ENCODE measurements around the gene LASP1.

LASP1 gene

DNA sequence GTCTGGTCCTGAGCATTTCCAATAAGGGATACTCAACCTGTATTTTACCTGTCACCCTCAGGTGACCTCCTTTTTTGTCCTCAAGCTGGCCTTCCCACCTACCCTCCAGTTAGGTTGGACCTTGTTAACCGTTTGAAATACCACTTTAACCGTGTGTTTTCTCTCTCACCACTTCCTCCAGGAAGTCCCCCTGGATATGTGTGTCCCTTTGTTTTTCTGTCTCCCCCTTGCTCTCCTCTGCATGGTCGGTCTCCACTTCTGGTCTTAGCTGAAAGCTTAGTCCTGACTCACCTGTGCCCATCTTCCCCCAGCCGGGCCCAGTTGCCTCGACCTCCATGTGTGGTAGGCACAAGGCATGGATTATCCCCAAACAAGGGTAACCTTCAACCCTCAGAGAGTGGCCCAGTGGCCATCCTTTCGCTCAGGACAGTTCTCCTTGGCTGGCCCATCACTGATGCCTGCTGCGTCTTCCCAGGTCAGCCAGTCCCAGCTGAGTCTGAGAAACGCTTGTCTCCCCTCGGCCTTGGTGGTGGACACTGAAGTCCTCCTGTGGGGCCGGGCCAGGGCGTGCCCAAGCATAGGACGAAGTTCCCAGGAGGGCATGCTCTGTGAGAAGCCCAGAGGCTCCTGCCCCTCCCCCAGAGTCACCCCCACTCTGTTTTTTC, 20.0 kb downstream of the LASP1 start:
- no peak for DNase-seq

DNA sequence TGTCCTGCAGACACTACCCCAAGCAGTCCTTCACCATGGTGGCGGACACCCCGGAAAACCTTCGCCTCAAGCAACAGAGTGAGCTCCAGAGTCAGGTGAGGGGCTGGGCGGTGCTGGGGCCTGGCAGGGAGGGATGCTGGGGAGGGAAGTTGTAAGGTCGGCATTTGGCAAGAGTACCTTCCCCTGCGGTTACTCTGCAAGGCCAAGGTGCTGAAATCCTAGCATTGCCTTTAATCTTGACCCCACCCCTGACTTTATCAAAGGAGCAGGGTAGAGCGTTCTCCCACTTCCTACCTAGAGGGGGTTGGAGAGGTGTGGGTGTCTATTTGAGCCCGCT, 20.5 kb downstream of the LASP1 start:
- peak; percentile 47 for DNase-seq

DNA sequence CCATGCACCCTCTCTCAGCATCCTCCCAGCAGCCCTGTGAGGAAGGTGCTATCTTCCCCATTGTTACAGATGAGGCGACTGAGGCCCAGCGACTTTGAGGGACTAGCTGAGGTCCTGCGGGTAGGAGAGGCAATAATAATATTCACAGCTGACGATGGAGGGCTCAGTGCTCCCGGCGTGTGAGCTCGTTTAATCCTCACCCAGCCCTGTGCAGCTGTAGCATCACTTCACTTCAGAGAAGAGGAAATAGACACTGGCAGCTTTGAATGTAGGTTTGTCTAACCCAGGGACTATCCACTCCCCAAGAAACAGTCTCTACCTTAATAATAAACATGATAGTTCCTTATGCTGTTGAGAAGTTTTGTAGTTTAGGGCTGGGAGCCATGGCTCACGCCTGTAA, 21.6 kb downstream of the LASP1 start:
- DNase-seq, result no peak

DNA sequence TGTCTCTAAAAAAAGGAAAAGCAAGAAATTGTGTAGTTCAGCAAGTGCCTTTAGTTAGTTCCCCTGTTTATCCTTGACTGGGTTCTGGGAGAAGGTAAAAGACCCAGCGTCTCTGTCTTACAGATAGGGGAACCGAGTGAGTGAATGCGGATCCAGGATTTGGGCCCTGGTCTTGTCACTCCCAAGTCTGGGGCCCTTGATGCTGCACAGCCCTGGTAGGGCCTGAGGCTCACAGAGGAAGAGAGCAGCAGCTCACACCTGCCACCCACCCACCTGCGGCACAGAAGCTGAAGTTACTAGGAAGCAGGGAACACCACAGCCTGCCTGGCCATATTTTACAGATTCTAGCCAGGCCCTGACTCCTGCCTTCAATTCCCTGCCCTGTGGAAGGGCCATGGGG, 22.2 kb downstream of the LASP1 start:
- DNase-seq, result no peak

DNA sequence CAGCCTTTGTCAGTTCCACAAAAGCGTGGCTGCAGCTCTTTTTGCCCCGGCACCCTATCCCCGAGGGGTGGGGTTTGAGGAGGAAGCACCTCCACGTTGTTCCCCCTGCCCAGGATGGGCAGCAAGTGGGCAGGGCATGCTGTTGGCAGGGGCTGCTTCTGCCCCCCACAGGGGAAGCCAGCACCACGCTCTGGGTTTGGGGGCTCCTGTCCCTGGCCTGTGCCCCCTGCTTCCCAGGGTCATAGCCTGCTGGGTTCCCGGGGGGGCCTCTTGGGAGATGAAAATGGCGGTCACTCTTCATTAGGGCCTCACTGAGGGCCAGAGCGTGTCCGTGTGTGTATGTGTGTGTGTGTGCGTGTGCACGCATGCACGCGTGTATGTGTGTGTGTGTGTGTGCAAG, 22.8 kb downstream of the LASP1 start:
- DNase-seq, result no peak

DNA sequence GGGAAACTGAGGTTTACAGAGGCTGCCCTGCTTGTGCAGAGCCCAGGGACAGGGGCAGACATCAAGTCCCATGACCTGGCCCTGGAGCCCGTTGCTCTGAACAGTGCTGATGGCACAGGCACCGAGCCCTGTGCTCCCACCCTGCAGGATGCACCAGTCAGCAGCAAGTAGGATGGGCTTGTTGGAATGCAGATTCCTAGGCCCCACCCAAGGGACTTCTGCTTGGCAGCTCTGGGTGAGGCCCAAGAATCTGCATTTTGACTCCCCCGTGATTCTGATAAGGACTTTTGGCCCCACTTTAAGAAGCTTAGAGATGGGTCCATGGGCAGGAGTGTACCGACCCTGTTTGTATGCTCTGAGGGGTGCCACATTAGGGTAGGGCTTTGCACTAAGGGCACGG, 23.3 kb downstream of the LASP1 start:
- no peak for DNase-seq

DNA sequence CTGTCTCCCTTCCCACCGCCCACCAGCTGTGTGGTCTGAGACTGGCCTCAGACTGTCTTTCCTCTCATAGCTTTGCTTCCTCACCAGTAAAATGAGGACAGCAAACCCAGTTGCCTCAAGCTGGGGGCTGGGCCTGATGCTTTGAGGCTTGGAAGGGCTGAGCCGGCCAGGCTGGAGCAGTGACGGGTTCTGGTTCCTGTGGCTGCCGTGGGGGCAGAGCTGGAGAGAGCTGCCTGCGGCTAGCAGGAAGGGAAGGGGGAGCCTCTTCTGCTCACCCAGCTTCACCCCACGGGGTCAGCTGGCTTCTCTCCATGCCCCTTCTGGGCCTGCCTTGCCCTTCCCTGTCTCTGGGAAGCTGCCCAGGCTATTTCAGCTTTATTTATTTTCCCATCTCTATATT, 23.7 kb downstream of the LASP1 start:
- no peak for DNase-seq

DNA sequence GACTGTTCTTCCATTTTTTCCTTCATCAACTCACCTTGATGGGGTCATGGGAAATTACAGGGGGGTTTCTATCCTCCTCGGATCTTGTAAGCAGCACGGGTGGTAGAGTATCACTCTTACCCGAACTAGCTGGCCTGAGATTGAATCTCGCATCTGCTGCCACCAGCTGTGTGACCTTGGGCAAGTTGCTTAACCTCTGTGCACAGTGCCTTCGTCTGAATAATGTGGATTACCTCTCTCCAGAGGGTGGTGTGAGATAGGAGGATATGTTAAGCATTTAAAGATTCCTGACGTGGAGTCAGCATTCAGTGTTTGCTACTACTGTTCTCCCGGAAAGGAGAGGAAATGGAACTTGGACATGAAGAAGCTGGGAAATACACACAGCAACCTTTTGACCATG, 24.4 kb downstream of the LASP1 start:
- DNase-seq, result no peak

DNA sequence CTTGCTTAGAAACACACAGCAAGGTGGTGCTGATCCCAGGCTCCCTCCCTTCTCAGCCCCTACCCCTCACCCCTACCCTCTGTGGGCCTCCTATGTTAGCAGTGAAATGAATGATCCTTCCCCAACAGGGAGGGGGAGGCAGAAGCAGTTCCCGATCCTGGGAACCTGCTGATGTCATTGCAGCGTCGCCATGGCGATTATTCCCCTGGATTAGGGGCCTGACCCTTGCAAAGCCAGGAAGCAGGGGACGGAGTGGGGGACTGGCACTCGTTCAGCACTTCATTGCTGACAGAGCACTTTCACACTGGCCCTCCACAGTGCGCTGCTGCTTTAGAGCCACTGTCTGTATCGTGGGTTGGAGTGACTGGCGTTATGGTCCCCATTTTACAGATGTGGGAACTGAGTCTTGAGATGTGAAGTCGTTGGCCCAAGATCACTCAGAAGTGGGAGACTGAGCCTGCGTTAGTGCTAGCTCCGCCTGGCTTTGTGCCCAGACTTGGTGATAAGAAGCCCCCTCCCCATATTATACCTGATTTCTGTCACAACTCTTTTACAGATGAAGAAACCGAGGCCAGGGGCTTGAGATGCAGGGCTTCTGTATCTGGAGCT, 26.6 kb downstream of the LASP1 start:
- no peak for DNase-seq

DNA sequence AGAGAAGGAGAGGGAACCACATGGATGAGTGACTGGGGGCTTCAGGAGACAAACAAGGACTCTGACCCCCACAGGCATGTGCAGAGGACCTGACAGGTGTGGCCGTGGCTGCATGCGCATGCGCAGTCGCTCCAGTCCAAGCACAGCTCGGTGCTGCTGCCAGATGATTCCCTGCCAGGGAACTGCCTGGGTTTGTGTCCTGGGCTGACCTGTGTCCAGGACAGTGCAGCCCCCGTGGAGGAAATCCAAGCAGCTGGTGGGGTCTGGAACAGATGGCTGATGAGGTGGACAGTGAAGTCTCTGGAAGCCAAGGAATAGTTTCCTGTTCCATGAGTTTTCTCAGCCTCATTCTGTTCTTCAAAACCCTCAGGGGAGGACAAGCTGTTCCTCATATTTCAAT, 27.3 kb downstream of the LASP1 start:
- no peak for DNase-seq

DNA sequence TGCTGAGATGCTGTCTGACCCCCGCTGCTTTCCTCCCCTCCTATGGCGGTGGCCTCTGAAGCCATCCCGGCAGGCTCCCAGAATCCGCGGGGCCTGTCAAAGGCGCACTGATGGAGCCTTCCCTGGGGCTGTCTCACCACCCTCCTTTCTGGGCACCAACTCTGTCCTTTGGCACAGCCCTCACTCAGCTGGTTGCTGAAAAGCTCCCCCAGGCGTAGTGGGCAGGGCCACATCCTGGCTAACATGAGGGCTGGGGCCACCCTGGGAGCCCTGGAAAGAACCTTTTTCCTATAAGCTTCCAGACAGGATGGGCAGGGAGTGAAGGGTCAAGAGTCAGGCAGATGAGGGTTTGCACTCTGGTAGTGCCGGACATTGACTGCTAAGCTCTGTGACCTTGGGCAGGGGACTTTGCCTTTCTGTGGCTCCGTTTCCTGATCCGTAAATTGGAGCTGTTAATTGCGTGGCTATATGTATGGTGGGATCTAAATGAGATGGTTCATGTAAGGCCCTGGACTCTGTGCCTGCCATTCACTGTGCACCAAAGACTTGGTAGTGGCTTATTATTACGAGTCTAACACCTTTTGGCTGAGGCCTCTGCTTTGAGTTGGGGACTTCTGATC, 27.9 kb downstream of the LASP1 start:
- no peak for DNase-seq

DNA sequence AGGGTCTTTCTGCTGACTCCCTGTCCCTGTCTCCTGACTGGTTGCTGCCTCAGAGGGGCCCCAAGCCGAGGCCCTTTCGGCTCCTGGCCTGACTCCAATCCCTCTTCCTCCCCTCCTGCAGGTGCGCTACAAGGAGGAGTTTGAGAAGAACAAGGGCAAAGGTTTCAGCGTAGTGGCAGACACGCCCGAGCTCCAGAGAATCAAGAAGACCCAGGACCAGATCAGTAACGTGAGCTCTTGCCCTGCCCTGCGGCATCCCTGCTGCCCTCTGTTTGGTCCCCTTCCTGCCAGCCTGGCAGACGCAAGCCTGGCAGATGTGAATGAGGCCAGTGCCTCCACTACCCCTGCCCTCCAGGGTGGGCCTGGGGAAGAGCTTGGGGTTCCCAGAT, 28.4 kb downstream of the LASP1 start:
- DNase-seq, result no peak

DNA sequence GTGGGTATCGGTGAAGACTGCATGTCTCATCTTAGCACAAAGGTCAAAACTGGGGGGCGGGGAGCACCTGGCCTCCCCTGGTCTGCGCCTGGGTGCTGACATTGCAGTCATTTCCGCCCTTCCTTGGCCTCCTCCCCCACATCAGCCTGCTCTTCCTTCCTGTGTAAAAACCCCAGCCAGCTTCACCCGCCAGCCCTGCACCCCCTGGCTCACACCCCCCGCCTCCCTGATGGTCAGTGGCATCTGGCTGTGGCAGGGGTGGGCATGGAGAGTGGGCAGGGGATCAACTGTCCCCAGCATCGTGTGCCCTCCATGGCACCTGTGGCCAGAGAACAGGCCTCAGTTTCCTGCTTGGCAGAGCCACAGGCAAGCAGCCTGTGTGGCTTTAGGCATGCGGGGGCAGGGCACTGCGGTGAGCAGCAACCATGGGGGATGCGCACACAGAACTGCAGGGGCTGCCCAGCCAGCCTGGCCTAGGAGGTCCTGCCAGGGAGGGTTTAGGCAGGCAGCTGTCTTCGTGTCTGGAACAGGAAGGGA, 29.0 kb downstream of the LASP1 start:
- DNase-seq, result peak; percentile 40

DNA sequence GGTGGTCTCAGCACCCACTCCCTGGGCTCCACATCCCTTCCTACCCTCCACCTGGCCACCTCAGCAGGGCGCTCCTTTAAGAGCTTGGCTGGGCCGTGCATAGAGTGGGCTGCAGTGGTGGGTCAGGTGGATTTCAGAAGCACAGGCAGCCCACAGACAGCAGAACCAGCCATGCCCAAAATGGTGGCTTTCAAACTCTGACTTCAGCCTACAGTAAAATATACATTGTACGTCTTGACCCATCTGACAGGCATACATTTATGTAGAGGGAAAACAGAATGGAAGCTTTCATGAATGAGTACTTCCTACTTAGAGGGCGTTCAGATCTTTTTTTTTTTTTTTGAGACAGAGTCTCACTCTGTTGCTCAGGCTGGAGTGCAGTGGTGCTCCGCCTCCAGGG, 29.6 kb downstream of the LASP1 start:
- no peak for DNase-seq

DNA sequence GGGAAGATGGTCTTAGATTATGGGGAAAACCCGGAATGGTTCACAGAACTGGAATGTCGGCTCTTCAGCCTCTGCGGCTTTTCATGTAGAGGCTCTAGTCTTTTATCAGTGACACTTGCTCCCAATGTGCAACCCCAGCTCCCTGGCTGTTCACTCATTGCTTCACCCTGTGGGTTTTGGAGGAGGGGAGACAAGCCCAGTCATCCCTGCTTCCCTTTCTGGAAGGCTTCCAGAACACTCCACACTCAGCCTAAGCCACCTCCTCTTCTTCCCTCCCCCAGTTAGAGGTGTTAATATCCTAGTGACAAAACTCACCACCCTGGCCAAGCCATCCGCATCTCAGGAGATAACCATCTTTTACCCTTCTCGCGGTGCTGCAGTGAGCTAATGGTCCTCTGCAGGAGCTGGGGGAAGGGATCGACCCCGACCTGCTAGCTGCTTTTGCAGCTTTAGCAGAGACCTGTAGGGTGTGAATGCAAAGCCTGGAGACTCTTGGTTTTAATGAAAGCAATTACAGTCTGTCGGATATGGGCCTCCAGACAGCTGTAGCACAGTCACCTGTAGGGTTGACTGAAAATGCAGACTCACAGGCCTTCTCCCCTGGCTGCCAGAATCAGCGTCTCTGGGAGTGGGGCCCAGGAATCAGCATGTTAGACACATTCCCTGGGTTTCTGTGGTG, 31.3 kb downstream of the LASP1 start:
- peak; percentile 99 for DNase-seq

DNA sequence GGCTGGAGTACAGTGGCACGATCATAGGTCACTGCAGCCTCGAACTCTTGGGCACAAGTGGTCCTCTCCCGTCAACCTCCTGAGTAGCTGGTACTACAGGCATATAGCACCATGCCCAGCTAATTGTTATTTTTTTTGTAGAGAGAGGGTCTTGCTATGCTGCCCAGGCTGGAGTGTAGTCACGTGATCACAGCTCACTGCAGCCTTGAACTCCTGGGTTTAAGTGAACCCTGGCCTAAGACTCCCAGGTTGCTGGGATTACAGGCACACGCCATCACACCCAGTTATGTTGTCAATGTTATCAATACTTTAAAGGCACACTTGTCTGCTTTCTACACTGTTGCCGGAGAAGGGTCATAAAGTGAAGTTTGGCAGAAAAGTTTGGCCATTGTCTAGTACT, 33.5 kb downstream of the LASP1 start:
- DNase-seq, result no peak

DNA sequence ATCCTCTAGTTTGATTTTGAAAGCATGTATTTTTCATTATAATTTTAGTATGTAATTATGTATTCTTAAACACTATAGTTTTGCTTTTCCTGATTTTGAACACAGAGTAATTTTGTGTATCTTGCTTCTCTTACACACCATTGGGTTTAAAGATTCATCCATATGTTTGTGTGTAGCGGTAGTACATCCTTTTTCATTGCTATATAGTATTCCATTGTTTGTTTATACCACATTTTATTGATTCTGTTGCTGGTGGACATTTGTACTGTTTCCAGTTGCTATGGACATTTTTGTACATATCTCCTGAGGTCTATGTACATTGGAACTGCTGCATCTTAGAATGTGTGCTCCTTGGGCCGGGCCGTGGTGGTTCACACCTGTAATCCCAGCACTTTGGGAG, 35.0 kb downstream of the LASP1 start:
- DNase-seq, result no peak

DNA sequence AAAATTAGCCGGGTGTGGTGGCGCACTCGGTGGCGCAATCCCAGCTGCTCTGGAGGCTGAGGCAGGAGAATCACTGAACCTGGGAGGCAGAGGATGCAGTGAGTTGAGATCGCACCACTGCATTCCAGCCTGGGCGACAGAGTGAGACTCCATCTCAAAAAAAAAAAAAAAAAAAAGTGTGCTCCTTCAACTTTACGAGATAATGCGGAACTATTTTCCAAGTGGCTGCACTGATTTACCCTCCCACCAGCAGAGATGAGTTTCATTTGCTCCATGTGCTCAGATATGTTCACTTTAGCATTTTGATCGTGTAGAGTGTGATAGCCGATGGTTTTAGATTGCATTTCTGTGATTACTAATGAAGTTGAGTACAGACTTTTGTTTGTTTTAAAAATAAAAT, 35.5 kb downstream of the LASP1 start:
- DNase-seq, result no peak

DNA sequence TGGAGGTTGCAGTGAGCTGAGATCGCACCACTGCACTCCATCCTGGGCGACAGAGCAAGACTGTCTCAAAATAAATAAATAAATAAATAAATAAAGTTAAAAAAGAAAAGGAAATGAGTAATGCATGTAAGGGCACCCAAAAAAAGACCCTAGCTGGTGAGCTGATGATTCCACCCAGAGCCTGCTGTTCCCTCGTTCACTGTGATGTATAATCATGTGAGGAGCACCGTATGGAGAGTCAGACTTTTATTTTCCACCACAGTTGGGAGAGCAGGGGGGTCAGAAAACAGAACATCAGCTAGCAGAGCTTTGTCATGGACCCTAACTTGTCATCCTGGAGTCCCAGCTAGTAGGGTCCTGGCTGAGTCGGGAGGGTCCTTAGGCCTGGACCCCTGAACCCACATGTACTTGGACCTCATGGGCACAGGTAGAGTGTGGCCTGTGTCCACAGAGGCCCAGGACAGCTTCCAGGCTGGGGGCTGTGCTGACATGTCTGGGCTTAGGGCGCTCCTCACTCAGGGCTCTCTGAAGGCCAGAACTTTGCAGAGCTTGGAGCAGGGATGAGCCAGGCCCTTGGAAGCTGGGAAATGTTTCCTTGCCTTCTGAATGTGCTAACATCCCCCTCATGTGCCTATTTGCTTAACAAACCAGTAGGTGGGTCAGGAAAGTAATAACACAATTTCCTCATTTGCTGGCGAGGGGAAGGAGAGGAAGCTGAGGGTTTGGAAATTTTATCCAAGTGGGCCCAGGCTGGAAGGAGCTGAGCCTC, 36.8 kb downstream of the LASP1 start:
- DNase-seq, result no peak

DNA sequence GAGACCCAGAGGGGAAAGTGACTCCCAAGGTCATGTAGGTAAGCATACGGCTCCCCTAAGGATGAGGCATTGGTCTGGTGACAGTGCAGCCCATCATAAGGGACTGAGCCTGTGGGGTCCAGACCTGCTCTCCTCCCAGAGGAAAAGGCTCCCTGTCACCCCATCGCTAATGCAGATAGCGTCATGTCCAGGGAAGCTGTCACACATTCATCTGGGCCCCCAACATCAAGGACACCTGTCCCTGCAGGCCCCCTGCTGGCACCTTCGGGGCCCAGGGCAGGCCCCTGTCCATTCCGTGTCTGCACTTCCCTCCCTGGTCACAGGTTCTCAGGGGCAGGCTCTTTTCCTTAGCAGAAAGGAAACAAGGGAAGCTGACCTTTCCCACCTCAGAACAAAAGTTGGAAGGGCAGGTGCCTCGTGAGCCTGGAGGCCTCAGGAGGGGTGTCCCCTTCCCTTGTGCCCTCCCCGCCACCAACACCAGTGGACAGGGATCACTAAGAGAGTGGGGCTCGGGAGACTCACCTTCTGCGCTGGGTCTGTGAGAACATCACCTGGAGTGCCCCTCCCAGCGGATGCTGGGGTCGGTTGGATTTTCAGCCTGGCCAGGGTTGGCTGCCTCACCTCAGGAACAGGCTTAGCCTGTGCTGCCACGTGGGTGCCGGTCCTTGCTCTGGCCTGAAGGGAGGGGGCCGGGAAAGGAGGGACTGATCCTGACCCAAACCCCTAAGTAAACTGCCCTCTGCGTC, 38.2 kb downstream of the LASP1 start:
- DNase-seq, result no peak

DNA sequence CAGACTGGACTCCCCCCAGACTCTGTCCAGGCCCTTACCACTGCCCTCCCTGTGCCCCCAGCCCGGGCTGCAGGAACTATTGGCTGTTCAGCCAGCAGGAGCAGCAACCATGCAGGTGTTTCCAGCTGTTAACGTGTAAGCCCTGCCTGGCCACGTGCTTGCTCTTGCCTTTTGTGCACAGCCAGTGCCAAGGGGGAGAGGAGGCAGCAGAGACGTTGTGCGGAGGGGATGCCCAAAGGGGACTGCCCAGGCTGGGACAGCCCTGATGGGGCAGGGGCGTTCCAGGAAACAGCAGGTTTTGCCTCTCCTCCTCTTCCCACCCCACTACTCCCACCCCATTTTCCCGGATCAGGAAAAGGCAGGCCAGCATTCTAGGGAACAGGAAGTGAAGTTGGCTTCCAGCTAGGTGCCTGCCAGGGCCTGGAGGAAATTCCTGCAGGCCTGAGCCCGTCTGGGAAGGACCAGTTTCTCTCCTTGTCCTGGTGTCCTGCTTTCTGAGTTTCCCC, 38.9 kb downstream of the LASP1 start:
- DNase-seq, result no peak

DNA sequence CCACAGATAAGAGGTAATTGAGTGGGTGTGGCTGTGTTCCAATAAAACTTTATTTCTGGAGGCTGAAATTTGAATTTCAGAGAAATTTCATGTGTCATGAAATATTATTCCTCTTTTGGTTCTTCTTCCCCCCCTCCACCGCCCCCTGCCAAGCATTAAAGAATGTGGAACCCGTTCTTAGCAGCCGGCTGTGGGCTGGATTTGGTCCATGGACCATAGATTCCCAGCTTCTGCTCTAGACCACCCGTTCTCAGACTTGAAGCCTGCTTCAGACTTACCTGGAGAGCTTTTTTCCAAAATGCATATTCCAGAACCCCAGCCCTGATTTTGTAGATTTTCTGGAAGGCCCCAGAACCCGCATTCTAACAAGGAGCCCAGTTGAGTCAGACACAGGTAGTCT, 40.5 kb downstream of the LASP1 start:
- DNase-seq, result no peak
